H1 (cell line): ENCODE data around the gene DTD1. TPM values are rescaled to one million over a fixed set of nuclear protein-coding genes. Genes with fewer than 3 reads are reported as not detected.

Experiments
- CTCF ChIA-PET: fragments of 300-600 bp; sonication (Branson Sonifier 250); formaldehyde crosslinking; loops from one replicate; lab custom pipeline; 2021; ENCODE audit not compliant: partially characterized antibody; lab: Charles Lee
- POLR2A ChIA-PET: fragments of 300-600 bp; sonication (Branson Sonifier 250); formaldehyde crosslinking; loops from one replicate; lab custom pipeline; 2021; ENCODE audit warnings: inconsistent platforms; ENCODE audit not compliant: partially characterized antibody; lab: Charles Lee
- DNase-seq, 2 experiments: peaks; one replicate each; pipeline versions ENCODE4 v3.0.0 to v3.0.0-alpha.2; 2010 to 2022; ENCODE audit warnings: low spot score in 2 of 2, low read depth in 1 of 2, mixed read lengths in 1 of 2
- FAIRE-seq: peaks from 2 replicates; lab custom pipeline; 2011; peaks lifted over from hg19 to GRCh38; lab: Jason Lieb, UNC
- H2AFZ ChIP-seq: 2 replicates; pipeline ENCODE4 v1.8.1; 2012; ENCODE audit warnings: low read length, inconsistent platforms
- H2AK5ac ChIP-seq: 2 replicates; pipeline ENCODE4 v1.6.1; 2013; ENCODE audit warnings: low read depth, low read length
- H2BK120ac ChIP-seq: replicated peaks from 2 replicates; pipeline ENCODE3; 2013; ENCODE audit warnings: low read depth, low read length, inconsistent platforms
- H2BK12ac ChIP-seq: 2 replicates; pipeline ENCODE4 v1.6.1; 2013; ENCODE audit warnings: low read depth, low read length
- H2BK15ac ChIP-seq: 2 replicates; pipeline ENCODE4 v1.6.1; 2013; ENCODE audit warnings: low read length
- H2BK20ac ChIP-seq: 2 replicates; pipeline ENCODE4 v1.6.1; 2013; ENCODE audit warnings: low read length
- H2BK5ac ChIP-seq: 2 replicates; pipeline ENCODE4 v1.6.1; 2013; ENCODE audit warnings: low read depth, low read length
- H3K14ac ChIP-seq: 2 replicates; pipeline ENCODE4 v1.6.1; 2013; ENCODE audit warnings: inconsistent platforms; ENCODE audit not compliant: insufficient read length
- H3K18ac ChIP-seq: 2 replicates; pipeline ENCODE4 v1.6.1; 2013; ENCODE audit warnings: low read length; ENCODE audit errors: extremely low read depth
- H3K23ac ChIP-seq: 2 replicates; pipeline ENCODE4 v1.6.1; 2013; ENCODE audit warnings: inconsistent platforms; ENCODE audit not compliant: insufficient read length
- H3K23me2 ChIP-seq: 2 replicates; pipeline ENCODE4 v1.6.1; 2013; ENCODE audit warnings: low read depth, low read length
- H3K27ac ChIP-seq: 2 replicates; pipeline ENCODE4 v1.6.1; 2011; ENCODE audit warnings: low read depth, low read length, inconsistent platforms
- H3K27me3 ChIP-seq, 4 experiments: replicated peaks in 1 of 4; 1 replicate in 1 of 4; 2 replicates in 3 of 4; pipeline versions ENCODE4 v1.6.1 to v1.8.1; 2011 to 2013; ENCODE audit warnings: low read length in 3 of 4, mild to moderate bottlenecking in 3 of 4, inconsistent platforms in 2 of 4, mixed read lengths in 2 of 4, moderate library complexity in 1 of 4; ENCODE audit not compliant: control insufficient read depth in 3 of 4, insufficient read depth in 3 of 4; ENCODE audit errors: extremely low read depth in 1 of 4
- H3K36me3 ChIP-seq, 4 experiments: 2 replicates each; pipeline versions ENCODE4 v1.6.1 to v1.8.1; 2011 to 2013; ENCODE audit warnings: mild to moderate bottlenecking in 4 of 4, low read length in 3 of 4, moderate library complexity in 2 of 4, control low read depth in 1 of 4, inconsistent platforms in 1 of 4; ENCODE audit not compliant: insufficient read depth in 4 of 4, control insufficient read depth in 2 of 4
- H3K4ac ChIP-seq: replicated peaks from 2 replicates; pipeline ENCODE3; 2013; ENCODE audit warnings: low read length, low read depth, mixed read lengths, inconsistent platforms; ENCODE audit not compliant: insufficient read length
- H3K4me1 ChIP-seq, 4 experiments: replicated peaks in 1 of 4; 1 replicate in 1 of 4; 2 replicates in 3 of 4; pipeline versions ENCODE4 v1.6.1 to v1.8.1; 2011 to 2013; ENCODE audit warnings: low read length in 3 of 4, inconsistent platforms in 2 of 4, mixed read lengths in 1 of 4; ENCODE audit not compliant: insufficient read depth in 4 of 4, control insufficient read depth in 3 of 4
- H3K4me2 ChIP-seq, 2 experiments: 2 replicates each; pipeline versions ENCODE4 v1.6.1 to v1.8.1; 2011 to 2013; ENCODE audit warnings: low read depth in 2 of 2, low read length in 2 of 2, control low read depth in 1 of 2, inconsistent platforms in 1 of 2, mild to moderate bottlenecking in 1 of 2; ENCODE audit not compliant: insufficient read depth in 1 of 2
- H3K4me3 ChIP-seq, 4 experiments: fragments of 200-600, 300-600 bp in 1 of 4; sonication (generic), shearing (Covaris generic), sonication (Bioruptor Twin) in 1 of 4; 2 replicates each; pipeline versions ENCODE4 v1.5.1 to v1.8.1; 2011 to 2016; ENCODE audit warnings: low read length in 4 of 4, low read depth in 3 of 4, control low read depth in 2 of 4, inconsistent platforms in 2 of 4, mild to moderate bottlenecking in 2 of 4, mixed read lengths in 1 of 4, moderate library complexity in 1 of 4; ENCODE audit not compliant: insufficient read depth in 2 of 4; ENCODE audit errors: extremely low read depth in 1 of 4
- H3K56ac ChIP-seq: replicated peaks from 2 replicates; pipeline ENCODE3; 2013; ENCODE audit warnings: low read depth, mild to moderate bottlenecking, mixed read lengths, low read length, inconsistent platforms; ENCODE audit not compliant: insufficient read length
- H3K79me1 ChIP-seq: 2 replicates; pipeline ENCODE4 v1.6.1; 2013; ENCODE audit warnings: low read depth, low read length, control low read depth
- H3K79me2 ChIP-seq, 2 experiments: 2 replicates each; pipeline versions ENCODE4 v1.6.1 to v1.8.1; 2012 to 2013; ENCODE audit warnings: low read length in 2 of 2, mild to moderate bottlenecking in 2 of 2, inconsistent platforms in 1 of 2; ENCODE audit not compliant: insufficient read depth in 2 of 2, control insufficient read depth in 1 of 2
- H3K9ac ChIP-seq, 4 experiments: replicated peaks in 1 of 4; 1 replicate in 1 of 4; 2 replicates in 3 of 4; pipeline versions ENCODE4 v1.6.1 to v1.8.1; 2011 to 2013; ENCODE audit warnings: low read depth in 3 of 4, low read length in 3 of 4, control low read depth in 2 of 4, mild to moderate bottlenecking in 2 of 4, moderate library complexity in 2 of 4, inconsistent platforms in 1 of 4; ENCODE audit errors: extremely low read depth in 1 of 4
- H3K9me3 ChIP-seq, 2 experiments: 2 replicates each; pipeline versions ENCODE4 v1.6.1 to v1.8.1; 2012 to 2013; ENCODE audit warnings: mild to moderate bottlenecking in 2 of 2, moderate library complexity in 2 of 2, control low read depth in 1 of 2, inconsistent platforms in 1 of 2, low read depth in 1 of 2, low read length in 1 of 2, mixed read lengths in 1 of 2; ENCODE audit not compliant: insufficient read depth in 2 of 2
- H4K20me1 ChIP-seq, 2 experiments: replicated peaks in 1 of 2; 2 replicates each; pipeline versions ENCODE3 to v1.8.1; 2011 to 2013; ENCODE audit warnings: inconsistent platforms in 2 of 2, low read length in 2 of 2, mild to moderate bottlenecking in 1 of 2; ENCODE audit not compliant: insufficient read depth in 2 of 2, control insufficient read depth in 1 of 2
- H4K5ac ChIP-seq: 2 replicates; pipeline ENCODE4 v1.6.1; 2013; ENCODE audit warnings: low read length, low read depth, mixed read lengths, inconsistent platforms; ENCODE audit not compliant: insufficient read length
- H4K8ac ChIP-seq: 2 replicates; pipeline ENCODE4 v1.8.0; 2013; ENCODE audit warnings: mild to moderate bottlenecking, moderate library complexity, low read length, inconsistent platforms; ENCODE audit not compliant: insufficient read depth; ENCODE audit errors: extremely low read depth
- H4K91ac ChIP-seq: replicated peaks from 2 replicates; pipeline ENCODE3; 2013; ENCODE audit warnings: low read length, mixed read lengths, inconsistent platforms; ENCODE audit not compliant: insufficient read length
- BACH1 ChIP-seq: IDR thresholded peaks from 2 replicates; pipeline ENCODE4 v1.6.1; 2012; ENCODE audit warnings: low read length, improper control_type of control experiment
- CBX5 ChIP-seq: fragments of 300-800, 300-1000 bp; sonication (generic); IDR thresholded peaks from 2 replicates; pipeline ENCODE4 v1.7.1; 2016; ENCODE audit warnings: antibody characterized with exemption, low read length, low read depth
- KDM1A ChIP-seq: fragments of 200-600, 300-600 bp; sonication (generic); IDR thresholded peaks from 2 replicates; pipeline ENCODE4 v1.7.1; 2016; ENCODE audit warnings: mild to moderate bottlenecking, low read length, borderline replicate concordance
- KDM4A ChIP-seq: IDR thresholded peaks from one replicate; pipeline ENCODE4 v1.7.1; 2012; ENCODE audit warnings: low read depth, mild to moderate bottlenecking, moderate library complexity, low read length, inconsistent platforms; ENCODE audit not compliant: severe bottlenecking
- MAFK ChIP-seq: IDR thresholded peaks from 2 replicates; pipeline ENCODE4 v1.6.1; 2012; ENCODE audit warnings: low read depth, mild to moderate bottlenecking, improper control_type of control experiment, low read length
- MAX ChIP-seq: IDR thresholded peaks from 2 replicates; pipeline ENCODE4 v1.6.1; 2012; ENCODE audit warnings: inconsistent platforms
- RAD21 ChIP-seq, 2 experiments: IDR thresholded peaks in 1 of 2; conservative IDR thresholded peaks in 1 of 2; 2 replicates each; pipeline ENCODE4 v1.6.1; 2011; ENCODE audit warnings: low read depth in 2 of 2, low read length in 2 of 2, improper control_type of control experiment in 1 of 2, inconsistent platforms in 1 of 2, mild to moderate bottlenecking in 1 of 2, moderate library complexity in 1 of 2
- RXRA ChIP-seq: IDR thresholded peaks from 2 replicates; pipeline ENCODE4 v1.6.1; 2011; ENCODE audit warnings: low read depth, mild to moderate bottlenecking, low read length, moderate library complexity; ENCODE audit not compliant: insufficient read depth
- SP2 ChIP-seq: IDR thresholded peaks from 2 replicates; pipeline ENCODE4 v1.6.1; 2012; ENCODE audit warnings: mild to moderate bottlenecking, low read length, inconsistent platforms
- TAF7 ChIP-seq: optimal IDR thresholded peaks from 2 replicates; pipeline ENCODE3; 2011; ENCODE audit warnings: low read depth, mild to moderate bottlenecking, inconsistent platforms, low read length, moderate library complexity, borderline replicate concordance
- YY1 ChIP-seq: IDR thresholded peaks from 2 replicates; pipeline ENCODE4 v1.6.1; 2011; ENCODE audit warnings: low read depth, mild to moderate bottlenecking, low read length
- WGBS, 2 experiments: shearing (Covaris generic) in 1 of 2; methylation state at CpG; one replicate each; pipeline versions ENCODE4 v1.1.6 to v1.1.7; 2013 to 2015; ENCODE audit warnings: low lambda C conversion rate in 2 of 2, mixed read lengths in 2 of 2, inconsistent platforms in 1 of 2, low coverage in 1 of 2, missing lambda C conversion rate in 1 of 2; ENCODE audit not compliant: insufficient replicate concordance in 2 of 2, insufficient coverage in 1 of 2, insufficient read length in 1 of 2; ENCODE audit errors: extremely low coverage in 1 of 2, missing lambda C conversion rate in 1 of 2; 5-methylcytosine and 5-hydroxymethylcytosine counted together
- polyA plus RNA-seq, 7 experiments: library from polyadenylated mRNA; depleted of rRNA in 3 of 7; stranded (reverse) in 5 of 7; unstranded in 2 of 7; fragments of >200 nt in 5 of 7; fragments of 200-250 nt in 2 of 7; gene quantifications; 1 replicate in 5 of 7; 2 replicates in 1 of 7; 4 replicates in 1 of 7; pipeline versions ENCODE4 v1.2.1 to v1.2.3, GENCODE V29; 2011 to 2013; ENCODE audit warnings: missing spikeins in 2 of 7, mixed read lengths in 2 of 7
- total RNA-seq: library from RNA; stranded (reverse); fragmentation: NEBNext Ultra II Directional; extraction: Animal tissue kit (Norgen Biotek cat#: 25700); gene quantifications from 2 replicates; pipeline ENCODE4 v1.2.1, GENCODE V29; 2021

The DTD1 gene
- total and polyA plus RNA-seq, 2 of the 8 experiments (the other 6 are each of a cell fraction or from before 2014, with no cell fraction given): 49.7 to 66.6 TPM

GRCh38 chr20:18774207-18774606 is 186.4 kb downstream of the DTD1 start:
- ChIA-PET POLR2A (no interaction called here), CTCF (no interaction called here)
- Histone ChIP-seq H3K79me1 (no peaks in the 10 kb centered on the region), H3K9ac (no peak overlapping the region), H2BK15ac (no peak overlapping the region), H3K4me1 (no peaks in the 10 kb centered on the region), H3K4me2 (no peak overlapping the region), H3K23ac (no peak overlapping the region), H3K36me3 (no peaks in the 10 kb centered on the region), H4K8ac (no peak overlapping the region), H3K27me3 (no peaks in the 10 kb centered on the region), H2BK12ac (no peak overlapping the region), H3K9me3 (no peaks in the 10 kb centered on the region), H3K4me3 (no peak overlapping the region), H3K27ac (no peak overlapping the region), H3K14ac (no peak overlapping the region), H2AFZ (no peak overlapping the region), H2BK5ac (no peak overlapping the region), H2BK120ac (no peak overlapping the region), H3K79me2 (no peaks in the 10 kb centered on the region), H4K5ac (no peak overlapping the region), H3K18ac (no peak overlapping the region), H3K23me2 (no peaks in the 10 kb centered on the region), H3K56ac (no peak overlapping the region), H2AK5ac (no peak overlapping the region), H2BK20ac (no peak overlapping the region), H3K4ac (no peak overlapping the region), H4K91ac (no peak overlapping the region), H4K20me1 (no peaks in the 10 kb centered on the region)
- WGBS, 2 experiments: 96% methylated on average over 2 of the region's 2 CpGs; no CpG with 5 or more reads in 1 of the 2 experiments
- no peak for TF ChIP-seq MAFK
- TF ChIP-seq TAF7: no peak
- TF ChIP-seq SP2: no peak
- no peak for TF ChIP-seq KDM1A
- no peak for TF ChIP-seq YY1
- TF ChIP-seq KDM4A: no peak
- no peak for TF ChIP-seq RXRA
- no peak for TF ChIP-seq RAD21 (IDR thresholded peaks at IDR 0.05 in 1 of 2, conservative IDR thresholded peaks at IDR 0.05 in 1 of 2; ENCODE audit: low read depth in 2 of 2, low read length in 2 of 2)
- TF ChIP-seq BACH1: no peak
- TF ChIP-seq MAX: no peak
- TF ChIP-seq CBX5: no peak
- no peak for DNase-seq
- FAIRE-seq: no peak
